ENCODE measurements around the gene CUX1. TPM values are rescaled to one million over a fixed set of nuclear protein-coding genes. Genes with fewer than 3 reads are reported as not detected.

CUX1 gene
- total and polyA plus RNA-seq, 2 of the 13 experiments (the other 11 are each of a cell fraction or from before 2014, with no cell fraction given) = 13.7 to 14.9 TPM

DNA sequence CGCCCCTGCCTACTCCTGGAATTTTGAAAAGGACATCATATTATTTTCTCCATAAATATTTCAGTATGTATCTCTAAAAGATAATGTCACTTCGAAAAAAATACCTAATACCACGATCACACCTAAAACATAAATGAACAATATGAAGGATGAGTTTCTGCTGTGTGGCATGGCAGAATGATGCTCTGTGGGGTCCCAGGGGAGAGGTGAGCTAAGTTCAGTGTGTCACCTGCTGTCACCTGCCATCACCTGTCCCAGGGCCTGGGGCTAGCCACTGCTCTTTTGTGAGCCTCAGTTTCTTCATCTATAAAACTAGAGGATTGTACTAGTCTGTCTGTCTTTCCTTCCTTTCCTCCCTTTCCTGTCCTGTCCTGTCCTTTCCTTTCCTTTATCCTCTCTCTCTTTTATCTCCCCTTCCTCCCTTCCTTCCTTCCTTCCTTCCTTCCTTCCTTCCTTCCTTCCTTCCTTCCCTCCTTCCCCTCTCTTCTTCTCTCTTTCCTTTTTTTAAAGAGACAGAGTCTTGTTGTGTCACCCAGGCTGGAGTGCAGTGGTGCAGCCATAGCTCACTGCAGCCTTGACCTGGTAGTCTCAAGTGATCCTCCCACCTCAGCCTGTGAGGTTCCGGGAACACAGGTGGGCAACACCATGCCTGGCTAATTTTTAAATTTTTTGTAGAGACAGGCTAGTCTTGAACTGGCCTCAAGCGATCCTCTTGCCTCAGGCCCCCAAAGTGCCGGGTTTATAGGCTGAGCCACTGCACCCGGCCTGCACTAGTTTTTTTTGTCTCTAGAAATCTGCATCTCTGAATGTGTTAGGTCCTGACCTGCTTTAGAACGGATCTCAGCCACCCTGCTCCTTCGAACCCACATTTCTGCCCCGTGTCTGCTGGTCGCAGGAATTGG is 43.1 kb downstream of the CUX1 start:
- H2AFZ ChIP-seq (ENCODE audit: low read length) = no peak overlapping the region
- TF ChIP-seq ZNF747 (CRISPR knock-in tag; IDR thresholded peaks at IDR 0.05; ENCODE audit: borderline replicate concordance) (no peak), ZNF337 (CRISPR knock-in tag; IDR thresholded peaks at IDR 0.05; ENCODE audit: borderline replicate concordance, low read depth) (no peak), ISX (CRISPR knock-in tag; conservative IDR thresholded peaks at IDR 0.05) (no peak), TMF1 (CRISPR knock-in tag; IDR thresholded peaks at IDR 0.05; ENCODE audit: low read depth) (no peak), ZNF839 (CRISPR knock-in tag; IDR thresholded peaks at IDR 0.05; ENCODE audit: borderline replicate concordance) (no peak)
- peaks cover 36% of the 10 kb centered on the region for H4K20me1 ChIP-seq (ENCODE audit: insufficient read depth, low read length)
- ChIA-PET POLR2A (interaction anchor here (0.6 kb wide), 1 partner anchor 46 kb away, joined by 4 read pairs; no protein-coding TSS in a partner anchor), CTCF (ENCODE audit: low intra/inter-chr PET ratio, low total read pairs) (no interaction called here)
- peaks cover 69% of the 10 kb centered on the region for H3K79me2 ChIP-seq (ENCODE audit: insufficient read depth, low read length)
- no peaks in the 10 kb centered on the region for H3K9me3 ChIP-seq (ENCODE audit: low read length)
- H3K36me3 ChIP-seq (replicated peaks in 1 of 2; ENCODE audit: control insufficient read depth in 1 of 2, insufficient read depth in 2 of 2, low read length in 2 of 2) = 0 out of 5 replicates have a peak, but pooled peaks cover 0 to 3% of the 10 kb centered on the region in 2 experiments
- H3K4me1 ChIP-seq (ENCODE audit: insufficient read depth, low read length) = peaks cover 93% of the 10 kb centered on the region
- no peak overlapping the region for H3K4me3 ChIP-seq (replicated peaks in 1 of 3; ENCODE audit: insufficient read depth in 1 of 3, low read depth in 2 of 3, low read length in 3 of 3)
- H3K27me3 ChIP-seq (ENCODE audit: control insufficient read depth in 1 of 2, insufficient read depth in 2 of 2, low read length in 2 of 2) = no peaks in the 10 kb centered on the region
- FAIRE-seq (no peak), ATAC-seq (no peak), DNase-seq (ENCODE audit: low spot score) (no peak)
- intact Hi-C loops (cut with micrococcal nuclease; ENCODE audit: unreplicated experiment) (no loop called here), in situ Hi-C loops (cut with HindIII; ENCODE audit: extremely low pct_ligation_motif_present, low pct_unique_long_range_greater_than_20kb) (no loop called here)
- no peak overlapping the region for H3K4me2 ChIP-seq (ENCODE audit: low read depth, low read length)
- BruUV-seq (replicated peaks) = no TSS peak
- WGBS (ENCODE audit: low lambda C conversion rate) = 78% methylated on average over 11 of the region's 11 CpGs
- H3K27ac ChIP-seq (ENCODE audit: extremely low read length, insufficient read depth, low read length) = no peak overlapping the region
- H3K9ac ChIP-seq (ENCODE audit: insufficient read depth, low read depth, low read length) = no peak overlapping the region

- Histone ChIP-seq H3K4me3 (replicated peaks in 1 of 3; ENCODE audit: insufficient read depth in 1 of 3, low read depth in 2 of 3, low read length in 3 of 3) (no peak overlapping the region), H2AFZ (ENCODE audit: low read length) (no peak overlapping the region), H3K27ac (ENCODE audit: extremely low read length, insufficient read depth, low read length) (no peak overlapping the region), H3K4me2 (ENCODE audit: low read depth, low read length) (no peak overlapping the region), H3K36me3 (replicated peaks in 1 of 2; ENCODE audit: control insufficient read depth in 1 of 2, insufficient read depth in 2 of 2, low read length in 2 of 2) (0 out of 5 replicates have a peak, but pooled peaks cover 0 to 4% of the 10 kb centered on the region in 2 experiments), H3K4me1 (ENCODE audit: insufficient read depth, low read length) (peaks cover 93% of the 10 kb centered on the region), H3K27me3 (ENCODE audit: control insufficient read depth in 1 of 2, insufficient read depth in 2 of 2, low read length in 2 of 2) (no peaks in the 10 kb centered on the region), H3K9ac (ENCODE audit: insufficient read depth, low read depth, low read length) (no peak overlapping the region), H3K79me2 (ENCODE audit: insufficient read depth, low read length) (peaks cover 70% of the 10 kb centered on the region), H4K20me1 (ENCODE audit: insufficient read depth, low read length) (peaks cover 38% of the 10 kb centered on the region), H3K9me3 (ENCODE audit: low read length) (no peaks in the 10 kb centered on the region)
- DNase-seq (ENCODE audit: low spot score) (no peak), FAIRE-seq (no peak), ATAC-seq (no peak)
- POLR2A ChIA-PET = interaction anchor here (0.6 kb wide), 1 partner anchor 47 kb away, joined by 4 read pairs; no protein-coding TSS in a partner anchor
- WGBS (ENCODE audit: low lambda C conversion rate) = 97% methylated on average over 8 of the region's 8 CpGs
- CTCF ChIA-PET (ENCODE audit: low intra/inter-chr PET ratio, low total read pairs) = no interaction called here
- no TSS peak for BruUV-seq (replicated peaks)
- in situ Hi-C loops (cut with HindIII; ENCODE audit: extremely low pct_ligation_motif_present, low pct_unique_long_range_greater_than_20kb) = no loop called here
- intact Hi-C loops (cut with micrococcal nuclease; ENCODE audit: unreplicated experiment) = no loop called here
- TF ChIP-seq ZNF230 (CRISPR knock-in tag; IDR thresholded peaks at IDR 0.05) (no peak), FOXJ3 (CRISPR knock-in tag; IDR thresholded peaks at IDR 0.05; ENCODE audit: borderline replicate concordance) (no peak), ZNF720 (CRISPR knock-in tag; IDR thresholded peaks at IDR 0.05) (no peak), ZNF562 (CRISPR knock-in tag; IDR thresholded peaks at IDR 0.05; ENCODE audit: borderline replicate concordance) (no peak), HOXA3 (CRISPR knock-in tag; IDR thresholded peaks at IDR 0.05) (no peak), NKX3-1 (CRISPR knock-in tag; IDR thresholded peaks at IDR 0.05) (no peak), ZNF619 (CRISPR knock-in tag; IDR thresholded peaks at IDR 0.05) (no peak), ZNF253 (CRISPR knock-in tag; IDR thresholded peaks at IDR 0.05; ENCODE audit: borderline replicate concordance) (no peak), SRF (IDR thresholded peaks at IDR 0.05; ENCODE audit: low read depth, low read length) (no peak), FOXA3 (CRISPR knock-in tag; IDR thresholded peaks at IDR 0.05) (no peak), ZNF83 (CRISPR knock-in tag; IDR thresholded peaks at IDR 0.05; ENCODE audit: borderline replicate concordance) (no peak), ZNF660 (CRISPR knock-in tag; IDR thresholded peaks at IDR 0.05; ENCODE audit: borderline replicate concordance, low read depth) (no peak), ZNF761 (CRISPR knock-in tag; conservative IDR thresholded peaks at IDR 0.05) (no peak)
Observed at GRCh38 chr7:101861218-101861775, 43.9 kb downstream of the CUX1 start.
